ENCODE results near the gene KCNMA1. TPM values are rescaled to one million over a fixed set of nuclear protein-coding genes. Genes with fewer than 3 reads are reported as not detected.

KCNMA1 gene
- total RNA-seq, 4 donors from 2014 or later, result 68.4 to 170 (median 119) TPM

GRCh38 chr10:77497748-77498147 lies 139.9 kb downstream of the KCNMA1 start:
- intact Hi-C loops (cut with DNase I; ENCODE audit: low total_unique reads), result no loop called here
- peak overlapping the region in 2 of 4 donors; percentile 21 to 51 for H3K27ac ChIP-seq
- no peaks in the 10 kb centered on the region for H3K9me3 ChIP-seq
- TF ChIP-seq POLR2A (IDR thresholded peaks at IDR 0.05) (no peak), EP300 (IDR thresholded peaks at IDR 0.05; ENCODE audit: low read depth) (no peak)
- no peak for DNase-seq
- no peaks in the 10 kb centered on the region for H3K27me3 ChIP-seq
- H3K36me3 ChIP-seq, result no peaks in the 10 kb centered on the region
- H3K4me3 ChIP-seq, result no peak overlapping the region
- H3K4me1 ChIP-seq, result peaks cover 0 to 15% (median 13%) of the 10 kb centered on the region in 4 donors
- in situ Hi-C loops (cut with MboI; ENCODE audit: low pct_ligation_motif_present in 1 of 4, low pct_unique_long_range_greater_than_20kb in 1 of 4, low sequenced_read_pairs in 3 of 4), result no loop called here

GRCh38 chr10:77496941-77497420 lies 140.6 kb downstream of the KCNMA1 start:
- H3K4me1 ChIP-seq, result peaks cover 0 to 15% (median 13%) of the 10 kb centered on the region in 4 donors

GRCh38 chr10:77494756-77495541 lies 142.7 kb downstream of the KCNMA1 start:
- no peaks in the 10 kb centered on the region for H3K27me3 ChIP-seq
- 83 to 86% methylated on average over 4 to 12 of the region's 12 CpGs for WGBS, 2 donors (ENCODE audit: low coverage in 1 of 2)
- H3K36me3 ChIP-seq, result no peaks in the 10 kb centered on the region
- no peaks in the 10 kb centered on the region for H3K9me3 ChIP-seq
- TF ChIP-seq EP300 (IDR thresholded peaks at IDR 0.05; ENCODE audit: low read depth), result no peak
- in situ Hi-C loops (cut with MboI; ENCODE audit: low pct_ligation_motif_present in 1 of 4, low pct_unique_long_range_greater_than_20kb in 1 of 4, low sequenced_read_pairs in 3 of 4), result no loop called here
- no peak for DNase-seq
- intact Hi-C loops (cut with DNase I; ENCODE audit: low total_unique reads), result no loop called here
- no peak overlapping the region for H3K4me3 ChIP-seq
- H3K27ac ChIP-seq, result no peak overlapping the region
- H3K4me1 ChIP-seq, result peaks cover 0 to 12% (median 7%) of the 10 kb centered on the region in 4 donors

More at GRCh38 chr10:77496941-77497420, 140.6 kb downstream of the KCNMA1 start:
- Histone ChIP-seq H3K36me3 (no peaks in the 10 kb centered on the region), H3K27ac (no peak overlapping the region), H3K27me3 (no peaks in the 10 kb centered on the region), H3K9me3 (no peaks in the 10 kb centered on the region), H3K4me3 (no peak overlapping the region)
- intact Hi-C loops (cut with DNase I; ENCODE audit: low total_unique reads) (no loop called here), in situ Hi-C loops (cut with MboI; ENCODE audit: low pct_ligation_motif_present in 1 of 4, low pct_unique_long_range_greater_than_20kb in 1 of 4, low sequenced_read_pairs in 3 of 4) (no loop called here)
- DNase-seq, result no peak
- TF ChIP-seq EP300 (IDR thresholded peaks at IDR 0.05; ENCODE audit: low read depth) (no peak), POLR2AphosphoS5 (IDR thresholded peaks at IDR 0.05) (no peak), POLR2A (IDR thresholded peaks at IDR 0.05) (no peak), CTCF (IDR thresholded peaks at IDR 0.05) (no peak)
- 82 to 100% methylated on average over 1 to 3 of the region's 3 CpGs for WGBS, 2 donors (ENCODE audit: low coverage in 1 of 2)

GRCh38 chr10:77494327-77494726 lies 143.3 kb downstream of the KCNMA1 start:
- in situ Hi-C loops (cut with MboI; ENCODE audit: low pct_ligation_motif_present in 1 of 4, low pct_unique_long_range_greater_than_20kb in 1 of 4, low sequenced_read_pairs in 3 of 4) (no loop called here), intact Hi-C loops (cut with DNase I; ENCODE audit: low total_unique reads) (no loop called here)
- no peak overlapping the region for H3K4me3 ChIP-seq
- 57% methylated on average over 6 of the region's 6 CpGs; no CpG with 5 or more reads in 1 of the 2 donors for WGBS, 2 donors (ENCODE audit: low coverage in 1 of 2)
- DNase-seq, result no peak
- peak in 3 of 5 experiments; percentile 4 to 30 (median 22) for TF ChIP-seq CTCF (IDR thresholded peaks at IDR 0.05)
- no peak for TF ChIP-seq EP300 (IDR thresholded peaks at IDR 0.05; ENCODE audit: low read depth)
- no peak overlapping the region for H3K27ac ChIP-seq
- H3K4me1 ChIP-seq, result peaks cover 0 to 12% (median 7%) of the 10 kb centered on the region in 4 donors
- H3K9me3 ChIP-seq, result no peaks in the 10 kb centered on the region
- no peaks in the 10 kb centered on the region for H3K36me3 ChIP-seq
- no peaks in the 10 kb centered on the region for H3K27me3 ChIP-seq

- in situ Hi-C loops (cut with MboI; ENCODE audit: low pct_ligation_motif_present in 1 of 4, low pct_unique_long_range_greater_than_20kb in 1 of 4, low sequenced_read_pairs in 3 of 4) (no loop called here), intact Hi-C loops (cut with DNase I; ENCODE audit: low total_unique reads) (no loop called here)
- peaks cover 0 to 10% (median 7%) of the 10 kb centered on the region in 4 donors for H3K4me1 ChIP-seq
- H3K4me3 ChIP-seq, result no peak overlapping the region
- DNase-seq, result no peak
- WGBS, 2 donors (ENCODE audit: low coverage in 1 of 2), result 70 to 76% methylated on average over 6 to 8 of the region's 8 CpGs
- TF ChIP-seq EP300 (IDR thresholded peaks at IDR 0.05; ENCODE audit: low read depth), result no peak
- TF ChIP-seq POLR2A (IDR thresholded peaks at IDR 0.05), result no peak
- TF ChIP-seq POLR2AphosphoS5 (IDR thresholded peaks at IDR 0.05), result no peak
- no peak for TF ChIP-seq CTCF (IDR thresholded peaks at IDR 0.05)
- H3K36me3 ChIP-seq, result no peaks in the 10 kb centered on the region
- no peaks in the 10 kb centered on the region for H3K9me3 ChIP-seq
- no peak overlapping the region for H3K27ac ChIP-seq
- no peaks in the 10 kb centered on the region for H3K27me3 ChIP-seq
Observed at GRCh38 chr10:77493851-77494261, 143.8 kb downstream of the KCNMA1 start.
